Measurements from ENCODE around the gene GPAT2.
"Not testable (repeated sequence)": the region's sequence is repeated elsewhere in the genome, so short reads cannot be mapped to it uniquely, and the experiment has no call there.

DNA sequence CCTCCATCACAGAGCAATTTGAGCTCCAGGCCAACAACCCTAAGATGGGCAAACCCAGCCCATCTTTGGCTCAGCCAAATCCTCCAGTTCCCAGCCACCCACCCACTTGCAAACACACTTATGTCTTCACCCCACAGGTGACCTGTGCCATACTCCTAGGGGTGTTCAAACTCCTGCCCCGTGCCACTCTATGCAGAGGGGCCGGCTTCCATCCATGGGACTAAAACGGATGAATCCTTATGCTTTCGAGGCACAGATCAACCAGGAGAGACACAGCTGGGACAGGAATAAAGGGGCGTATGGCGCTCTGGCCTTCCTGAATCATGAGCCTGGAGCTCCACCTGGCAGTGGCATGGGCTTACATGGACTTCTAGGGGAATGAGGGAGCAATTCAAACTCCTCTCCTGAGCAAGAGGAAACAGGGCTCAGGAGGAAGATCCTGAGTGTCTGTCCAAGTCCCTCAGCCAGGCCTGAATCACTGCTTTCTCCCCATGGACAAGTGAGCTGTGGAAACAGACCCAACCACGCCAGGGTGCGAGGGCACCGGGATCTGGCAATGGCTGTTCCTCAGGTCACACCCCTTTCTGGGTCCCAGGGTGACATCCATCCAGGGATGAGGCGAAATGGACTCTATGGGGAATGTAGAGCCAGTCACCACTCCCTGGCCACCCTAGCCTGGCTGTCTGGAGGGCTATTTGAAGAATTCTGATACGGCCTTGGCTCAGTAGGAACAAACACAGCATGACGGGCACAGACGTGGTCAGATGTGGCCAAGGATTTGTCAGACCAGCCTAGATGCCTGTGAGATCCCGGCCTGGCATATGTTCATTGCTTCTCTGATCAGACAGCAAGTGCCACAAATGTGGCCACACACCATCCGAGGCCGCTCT, 36.6 kb upstream of the GPAT2 start:
- TF ChIP-seq POLR2A (IDR thresholded peaks at IDR 0.05); EP300 (IDR thresholded peaks at IDR 0.05; ENCODE audit: low read depth); POLR2AphosphoS5 (IDR thresholded peaks at IDR 0.05): not testable (repeated sequence)
- TF ChIP-seq, protein P1, sequence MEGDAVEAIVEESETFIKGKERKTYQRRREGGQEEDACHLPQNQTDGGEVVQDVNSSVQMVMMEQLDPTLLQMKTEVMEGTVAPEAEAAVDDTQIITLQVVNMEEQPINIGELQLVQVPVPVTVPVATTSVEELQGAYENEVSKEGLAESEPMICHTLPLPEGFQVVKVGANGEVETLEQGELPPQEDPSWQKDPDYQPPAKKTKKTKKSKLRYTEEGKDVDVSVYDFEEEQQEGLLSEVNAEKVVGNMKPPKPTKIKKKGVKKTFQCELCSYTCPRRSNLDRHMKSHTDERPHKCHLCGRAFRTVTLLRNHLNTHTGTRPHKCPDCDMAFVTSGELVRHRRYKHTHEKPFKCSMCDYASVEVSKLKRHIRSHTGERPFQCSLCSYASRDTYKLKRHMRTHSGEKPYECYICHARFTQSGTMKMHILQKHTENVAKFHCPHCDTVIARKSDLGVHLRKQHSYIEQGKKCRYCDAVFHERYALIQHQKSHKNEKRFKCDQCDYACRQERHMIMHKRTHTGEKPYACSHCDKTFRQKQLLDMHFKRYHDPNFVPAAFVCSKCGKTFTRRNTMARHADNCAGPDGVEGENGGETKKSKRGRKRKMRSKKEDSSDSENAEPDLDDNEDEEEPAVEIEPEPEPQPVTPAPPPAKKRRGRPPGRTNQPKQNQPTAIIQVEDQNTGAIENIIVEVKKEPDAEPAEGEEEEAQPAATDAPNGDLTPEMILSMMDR (IDR thresholded peaks at IDR 0.05): not testable (repeated sequence)
